A549 (cell line): ENCODE measurements around the gene PTPN4. TPM values are rescaled to one million over a fixed set of nuclear protein-coding genes. Genes with fewer than 3 reads are reported as not detected.
"Not testable (repeated sequence)": the region's sequence is repeated elsewhere in the genome, so short reads cannot be mapped to it uniquely, and the experiment has no call there.

ENCODE experiments used
- ATAC-seq, 2 experiments: fragments of 200-7000 bp in 1 of 2; fragments of >200 bp in 1 of 2; cut with Nextera tagmentation in 1 of 2; cut with Tn5 transposase in 1 of 2; 3 replicates each; pipeline versions ENCODE4 v1.8.0 to v1.9.1; 2018 to 2020; ENCODE audit warnings: mild to moderate bottlenecking in 1 of 2, moderate library complexity in 1 of 2
- CTCF ChIA-PET: fragments of 300-600 bp; sonication (Branson Sonifier 250); formaldehyde crosslinking; extraction: SDS; loops from one replicate; lab custom pipeline; 2021; ENCODE audit warnings: antibody characterized with exemption, inconsistent platforms; lab: Yijun Ruan, JAX
- POLR2A ChIA-PET: fragments of 350-600 bp; formaldehyde crosslinking; extraction: SDS; loops from one replicate; lab custom pipeline; 2021; ENCODE audit warnings: antibody characterized with exemption, inconsistent platforms; lab: Yijun Ruan, JAX
- DNase-seq, 2 experiments: peaks; one replicate each; pipeline versions ENCODE4 v3.0.0 to v3.0.0-alpha.2; 2011 to 2016; ENCODE audit warnings: low read depth in 1 of 2, low spot score in 1 of 2
- FAIRE-seq: peaks from 2 replicates; lab custom pipeline; 2011; peaks lifted over from hg19 to GRCh38; lab: Jason Lieb, UNC
- H3K27ac ChIP-seq, 2 experiments: fragments of >200 bp; sonication (Bioruptor Twin); formaldehyde crosslinking; 3 replicates each; pipeline ENCODE4 v1.5.1; 2016 to 2017
- H3K4me1 ChIP-seq: fragments of >200 bp; sonication (Bioruptor Twin); formaldehyde crosslinking; 3 replicates; pipeline ENCODE4 v1.6.1; 2016
- H3K4me2 ChIP-seq: fragments of >200 bp; sonication (Bioruptor Twin); formaldehyde crosslinking; 3 replicates; pipeline ENCODE4 v1.6.1; 2016
- H3K4me3 ChIP-seq: fragments of >200 bp; sonication (Bioruptor Twin); formaldehyde crosslinking; 3 replicates; pipeline ENCODE4 v1.5.1; 2016
- H3K9me3 ChIP-seq: fragments of >200 bp; sonication (Bioruptor Twin); formaldehyde crosslinking; 3 replicates; pipeline ENCODE4 v1.6.1; 2016
- CBX8 ChIP-seq: fragments of 200-600 bp; sonication (generic); IDR thresholded peaks from 2 replicates; pipeline ENCODE4 v1.6.1; 2016
- CEBPB ChIP-seq, 2 experiments: fragments of >200 bp in 1 of 2; sonication (Bioruptor Twin) in 1 of 2; formaldehyde crosslinking in 1 of 2; IDR thresholded peaks; 2 replicates each; pipeline ENCODE4 v1.6.1; 2012 to 2016
- CHD2 ChIP-seq: fragments of 150-350 bp; IDR thresholded peaks from 2 replicates; pipeline ENCODE4 v1.6.1; 2014; ENCODE audit warnings: low read length; ENCODE audit not compliant: partially characterized antibody
- FOXS1 ChIP-seq: fragments of 250-450 bp; sonication (Bioruptor Pico); IDR thresholded peaks from 2 replicates; pipeline ENCODE4 v1.5.0; 2020; ENCODE audit warnings: mild to moderate bottlenecking, moderate library complexity
- GATA3 ChIP-seq: IDR thresholded peaks from 2 replicates; pipeline ENCODE4 v1.6.1; 2012; ENCODE audit warnings: borderline replicate concordance
- HDAC2 ChIP-seq: fragments of 200-600 bp; sonication (generic); IDR thresholded peaks from 2 replicates; pipeline ENCODE4 v1.6.1; 2016
- HOXA7 ChIP-seq: fragments of 250-450 bp; sonication (Bioruptor Pico); IDR thresholded peaks from 2 replicates; pipeline ENCODE4 v1.5.0; 2020; ENCODE audit warnings: mild to moderate bottlenecking, moderate library complexity
- HOXB13 ChIP-seq: fragments of 250-450 bp; sonication (Bioruptor Pico); IDR thresholded peaks from 2 replicates; pipeline ENCODE4 v1.5.0; 2020; ENCODE audit warnings: low read depth, mild to moderate bottlenecking, moderate library complexity
- JUNB ChIP-seq: fragments of >200 bp; sonication (Bioruptor Twin); formaldehyde crosslinking; IDR thresholded peaks from 2 replicates; pipeline ENCODE4 v1.6.1; 2016
- KDM5A ChIP-seq: fragments of 200-600 bp; sonication (generic); IDR thresholded peaks from 2 replicates; pipeline ENCODE4 v1.6.1; 2016; ENCODE audit warnings: antibody characterized with exemption, mild to moderate bottlenecking
- MAFK ChIP-seq: fragments of 450-650 bp; IDR thresholded peaks from 2 replicates; pipeline ENCODE4 v1.6.1; 2014; ENCODE audit not compliant: partially characterized antibody
- MAZ ChIP-seq: fragments of 150-350 bp; IDR thresholded peaks from 2 replicates; pipeline ENCODE4 v1.6.1; 2014; ENCODE audit warnings: antibody characterized with exemption, low read depth, low read length, borderline replicate concordance
- PHF8 ChIP-seq: fragments of 200-600 bp; sonication (generic); IDR thresholded peaks from 2 replicates; pipeline ENCODE4 v1.6.1; 2016; ENCODE audit warnings: low read depth, mild to moderate bottlenecking, antibody characterized with exemption, moderate library complexity, borderline replicate concordance
- RAD21 ChIP-seq, 2 experiments: fragments of >200 bp in 1 of 2; sonication (Bioruptor Twin) in 1 of 2; formaldehyde crosslinking in 1 of 2; IDR thresholded peaks in 1 of 2; conservative IDR thresholded peaks in 1 of 2; 2 replicates in 1 of 2; 3 replicates in 1 of 2; pipeline ENCODE4 v1.6.1; 2012 to 2018; ENCODE audit warnings: inconsistent platforms in 1 of 2
- RCOR1 ChIP-seq: fragments of 150-350 bp; IDR thresholded peaks from 2 replicates; pipeline ENCODE4 v1.6.1; 2014; ENCODE audit warnings: antibody characterized with exemption, low read length, low read depth
- RFX5 ChIP-seq: fragments of 450-650 bp; IDR thresholded peaks from 2 replicates; pipeline ENCODE4 v1.7.1; 2014; ENCODE audit warnings: antibody characterized with exemption, mild to moderate bottlenecking, moderate library complexity
- TFCP2L1 ChIP-seq: fragments of 250-450 bp; sonication (Bioruptor Pico); IDR thresholded peaks from 2 replicates; pipeline ENCODE4 v1.5.0; 2021; ENCODE audit warnings: mild to moderate bottlenecking
- ZC3H11A ChIP-seq: fragments of 450-650 bp; IDR thresholded peaks from 2 replicates; pipeline ENCODE4 v1.6.1; 2014; ENCODE audit warnings: antibody characterized with exemption, mild to moderate bottlenecking
- WGBS: methylation state at CpG from one replicate; pipeline ENCODE4 v1.1.6; 2017; ENCODE audit errors: missing lambda C conversion rate; 5-methylcytosine and 5-hydroxymethylcytosine counted together
- polyA plus RNA-seq, 4 experiments: library from polyadenylated mRNA; depleted of rRNA in 3 of 4; stranded (reverse); fragments of >200 nt; fragmentation: RNase III in 1 of 4; extraction: RNeasy Plus Mini Kit Qiagen cat#74134 plus additional on column Dnase treatment in 1 of 4; gene quantifications; 2 replicates in 3 of 4; 3 replicates in 1 of 4; pipeline ENCODE4 v1.2.3, GENCODE V29; 2011 to 2017
- TF ChIP-seq, protein P1 (sequence below): IDR thresholded peaks from 2 replicates; pipeline ENCODE4 v1.6.1; 2012; ENCODE audit warnings: low read depth, borderline replicate concordance
- TF ChIP-seq, protein P2 (sequence below): fragments of >200 bp; sonication (Bioruptor Twin); formaldehyde crosslinking; IDR thresholded peaks from 3 replicates; pipeline ENCODE4 v1.6.1; 2016
- TF ChIP-seq, protein P3 (sequence below): fragments of 150-350 bp; IDR thresholded peaks from 2 replicates; pipeline ENCODE4 v1.6.1; 2014; ENCODE audit warnings: low read depth, mild to moderate bottlenecking, low read length
- TF ChIP-seq, protein P4 (sequence below): fragments of >200 bp; sonication (Bioruptor Twin); formaldehyde crosslinking; IDR thresholded peaks from 3 replicates; pipeline ENCODE4 v1.5.1; 2016

Gene PTPN4
- polyA plus RNA-seq, 2 of the 4 experiments (the other 2 are of a cell fraction): 14.5 to 36.6 TPM

DNA sequence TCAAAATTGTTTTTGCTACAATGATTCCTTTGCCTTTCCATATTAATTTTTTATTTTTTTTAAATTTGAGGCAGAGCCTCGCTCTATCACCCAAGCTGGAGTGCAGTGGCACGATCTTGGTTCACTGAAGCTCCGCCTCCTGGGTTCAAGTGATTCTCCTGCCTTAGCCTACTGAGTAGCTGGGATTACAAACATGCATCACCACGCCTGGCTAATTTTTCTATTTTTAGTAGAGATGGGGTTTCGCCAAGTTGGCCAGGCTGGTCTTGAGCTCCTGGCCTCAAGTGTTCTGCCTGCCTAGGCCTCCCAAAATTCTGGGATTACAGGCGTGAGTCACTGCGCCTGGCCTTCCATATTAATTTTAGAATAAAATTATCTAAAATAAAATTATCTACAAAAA, 41.3 kb downstream of the PTPN4 start:
- Histone ChIP-seq H3K4me2 (no peak overlapping the region), H3K4me1 (no peaks in the 10 kb centered on the region), H3K9me3 (peaks cover 4% of the 10 kb centered on the region; the same call in 1 of the 3 replicates), H3K4me3 (no peak overlapping the region), H3K27ac (no peak overlapping the region)
- no peak for TF ChIP-seq FOXS1 (CRISPR knock-in tag)
- no peak for TF ChIP-seq HOXA7 (CRISPR knock-in tag)
- TF ChIP-seq, protein P1, sequence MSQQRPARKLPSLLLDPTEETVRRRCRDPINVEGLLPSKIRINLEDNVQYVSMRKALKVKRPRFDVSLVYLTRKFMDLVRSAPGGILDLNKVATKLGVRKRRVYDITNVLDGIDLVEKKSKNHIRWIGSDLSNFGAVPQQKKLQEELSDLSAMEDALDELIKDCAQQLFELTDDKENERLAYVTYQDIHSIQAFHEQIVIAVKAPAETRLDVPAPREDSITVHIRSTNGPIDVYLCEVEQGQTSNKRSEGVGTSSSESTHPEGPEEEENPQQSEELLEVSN: no peak
- no peak for TF ChIP-seq RFX5
- TF ChIP-seq CHD2: no peak
- TF ChIP-seq, protein P2, sequence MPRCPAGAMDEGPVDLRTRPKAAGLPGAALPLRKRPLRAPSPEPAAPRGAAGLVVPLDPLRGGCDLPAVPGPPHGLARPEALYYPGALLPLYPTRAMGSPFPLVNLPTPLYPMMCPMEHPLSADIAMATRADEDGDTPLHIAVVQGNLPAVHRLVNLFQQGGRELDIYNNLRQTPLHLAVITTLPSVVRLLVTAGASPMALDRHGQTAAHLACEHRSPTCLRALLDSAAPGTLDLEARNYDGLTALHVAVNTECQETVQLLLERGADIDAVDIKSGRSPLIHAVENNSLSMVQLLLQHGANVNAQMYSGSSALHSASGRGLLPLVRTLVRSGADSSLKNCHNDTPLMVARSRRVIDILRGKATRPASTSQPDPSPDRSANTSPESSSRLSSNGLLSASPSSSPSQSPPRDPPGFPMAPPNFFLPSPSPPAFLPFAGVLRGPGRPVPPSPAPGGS: no peak
- no peak for TF ChIP-seq TFCP2L1 (CRISPR knock-in tag)
- TF ChIP-seq KDM5A: no peak
- no peak for TF ChIP-seq RCOR1
- TF ChIP-seq PHF8: no peak
- TF ChIP-seq CBX8: no peak
- TF ChIP-seq HDAC2: no peak
- no peak for TF ChIP-seq GATA3
- TF ChIP-seq, protein P3, sequence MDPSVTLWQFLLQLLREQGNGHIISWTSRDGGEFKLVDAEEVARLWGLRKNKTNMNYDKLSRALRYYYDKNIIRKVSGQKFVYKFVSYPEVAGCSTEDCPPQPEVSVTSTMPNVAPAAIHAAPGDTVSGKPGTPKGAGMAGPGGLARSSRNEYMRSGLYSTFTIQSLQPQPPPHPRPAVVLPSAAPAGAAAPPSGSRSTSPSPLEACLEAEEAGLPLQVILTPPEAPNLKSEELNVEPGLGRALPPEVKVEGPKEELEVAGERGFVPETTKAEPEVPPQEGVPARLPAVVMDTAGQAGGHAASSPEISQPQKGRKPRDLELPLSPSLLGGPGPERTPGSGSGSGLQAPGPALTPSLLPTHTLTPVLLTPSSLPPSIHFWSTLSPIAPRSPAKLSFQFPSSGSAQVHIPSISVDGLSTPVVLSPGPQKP: no peak
- TF ChIP-seq MAFK: no peak
- FAIRE-seq (no peak), ATAC-seq (no peak), DNase-seq (no peak)
- ChIA-PET POLR2A (no interaction called here), CTCF (no interaction called here)
- 96% methylated on average over 7 of the region's 7 CpGs for WGBS

DNA sequence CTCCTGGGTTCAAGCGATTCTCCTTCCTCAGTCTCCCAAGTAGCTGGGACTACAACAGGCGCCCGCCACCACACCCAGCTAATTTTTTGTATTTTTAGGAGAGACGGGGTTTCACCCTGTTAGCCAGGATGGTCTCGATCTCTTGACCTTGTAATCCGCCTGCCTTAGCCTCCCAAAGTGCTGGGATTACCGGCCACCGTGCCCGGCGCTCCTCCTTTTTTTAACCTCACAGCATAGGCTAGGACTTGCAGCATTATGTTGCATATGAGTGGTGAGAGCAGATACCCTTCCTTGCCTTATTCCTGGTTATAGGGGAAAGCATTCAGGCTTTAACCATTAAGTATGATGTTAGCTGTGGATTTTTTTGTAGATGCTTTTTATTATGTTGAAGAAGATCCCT, 42.3 kb downstream of the PTPN4 start:
- H3K27ac ChIP-seq, H3K9me3 ChIP-seq, ATAC-seq, DNase-seq, CTCF ChIA-PET, FAIRE-seq, H3K4me2 ChIP-seq, H3K4me3 ChIP-seq, POLR2A ChIA-PET, H3K4me1 ChIP-seq: not testable (repeated sequence)
- whole genome bisulfite sequencing: 93% methylated on average over 10 of the region's 10 CpGs

DNA sequence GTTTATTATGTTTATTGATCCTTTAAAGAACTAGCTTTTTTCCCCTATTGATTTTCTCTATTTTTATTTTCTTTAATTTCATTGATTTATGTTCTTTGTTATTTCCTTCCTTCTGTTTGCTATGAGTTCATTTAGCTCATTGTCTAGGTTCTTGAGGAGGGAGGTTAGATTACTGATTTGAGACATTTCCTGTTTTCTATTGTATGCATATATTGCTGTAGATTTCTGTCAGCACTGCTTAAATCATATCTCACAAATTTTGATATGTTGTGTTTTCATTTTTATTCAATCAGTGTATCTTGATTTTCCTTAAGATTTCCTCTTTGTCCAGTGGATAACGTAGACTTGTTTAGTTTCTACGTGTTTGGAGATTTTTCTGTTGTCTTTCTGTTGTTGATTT, 43.4 kb downstream of the PTPN4 start:
- no peak for DNase-seq
- no peak overlapping the region for H3K4me3 ChIP-seq
- ChIA-PET CTCF (interaction anchor here (1.5 kb wide), 1 partner anchor 20 kb away, joined by 3 read pairs; no protein-coding TSS in a partner anchor), POLR2A (no interaction called here)
- no peak for ATAC-seq
- no peak for TF ChIP-seq RAD21 (conservative IDR thresholded peaks at IDR 0.05 in 1 of 2, IDR thresholded peaks at IDR 0.05 in 1 of 2)
- no peak for TF ChIP-seq GATA3
- TF ChIP-seq HOXB13 (CRISPR knock-in tag): no peak
- no peak for TF ChIP-seq CEBPB (IDR thresholded peaks at IDR 0.05)
- no peak for TF ChIP-seq HOXA7 (CRISPR knock-in tag)
- no peak for TF ChIP-seq ZC3H11A
- TF ChIP-seq HDAC2: no peak
- TF ChIP-seq, protein P4, sequence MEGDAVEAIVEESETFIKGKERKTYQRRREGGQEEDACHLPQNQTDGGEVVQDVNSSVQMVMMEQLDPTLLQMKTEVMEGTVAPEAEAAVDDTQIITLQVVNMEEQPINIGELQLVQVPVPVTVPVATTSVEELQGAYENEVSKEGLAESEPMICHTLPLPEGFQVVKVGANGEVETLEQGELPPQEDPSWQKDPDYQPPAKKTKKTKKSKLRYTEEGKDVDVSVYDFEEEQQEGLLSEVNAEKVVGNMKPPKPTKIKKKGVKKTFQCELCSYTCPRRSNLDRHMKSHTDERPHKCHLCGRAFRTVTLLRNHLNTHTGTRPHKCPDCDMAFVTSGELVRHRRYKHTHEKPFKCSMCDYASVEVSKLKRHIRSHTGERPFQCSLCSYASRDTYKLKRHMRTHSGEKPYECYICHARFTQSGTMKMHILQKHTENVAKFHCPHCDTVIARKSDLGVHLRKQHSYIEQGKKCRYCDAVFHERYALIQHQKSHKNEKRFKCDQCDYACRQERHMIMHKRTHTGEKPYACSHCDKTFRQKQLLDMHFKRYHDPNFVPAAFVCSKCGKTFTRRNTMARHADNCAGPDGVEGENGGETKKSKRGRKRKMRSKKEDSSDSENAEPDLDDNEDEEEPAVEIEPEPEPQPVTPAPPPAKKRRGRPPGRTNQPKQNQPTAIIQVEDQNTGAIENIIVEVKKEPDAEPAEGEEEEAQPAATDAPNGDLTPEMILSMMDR: no peak
- TF ChIP-seq MAZ: no peak
- TF ChIP-seq, protein P1: no peak
- no peak for TF ChIP-seq KDM5A
- TF ChIP-seq FOXS1 (CRISPR knock-in tag): no peak
- TF ChIP-seq JUNB: no peak
- TF ChIP-seq CBX8: no peak
- TF ChIP-seq, all 56 proteins: peak for 0
- WGBS: 88% methylated on average over 2 of the region's 2 CpGs
- H3K4me1 ChIP-seq: no peaks in the 10 kb centered on the region
- no peak overlapping the region for H3K27ac ChIP-seq
- H3K9me3 ChIP-seq: peaks cover 4% of the 10 kb centered on the region; the same call in 1 of the 3 replicates
- H3K4me2 ChIP-seq: no peak overlapping the region
- FAIRE-seq: no peak

DNA sequence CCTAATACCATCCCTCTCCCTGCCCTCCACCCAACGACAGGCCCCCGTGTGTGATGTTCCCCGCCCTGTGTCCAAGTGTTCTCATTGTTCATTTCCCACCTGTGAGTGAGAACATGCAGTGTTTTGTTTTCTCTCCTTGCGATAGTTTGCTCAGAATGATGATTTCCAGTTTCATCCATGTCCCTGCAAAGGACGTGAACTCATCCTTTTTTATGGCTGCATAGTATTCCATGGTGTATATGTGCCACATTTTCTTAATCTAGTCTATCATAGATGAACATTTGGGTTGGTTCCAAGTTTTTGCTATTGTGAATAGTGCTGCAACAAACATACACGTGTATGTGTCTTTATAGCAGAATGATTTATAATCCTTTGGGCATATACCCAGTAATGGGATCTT, 44.7 kb downstream of the PTPN4 start:
- POLR2A ChIA-PET, ATAC-seq, H3K27ac ChIP-seq, FAIRE-seq, H3K4me3 ChIP-seq, H3K4me2 ChIP-seq, H3K9me3 ChIP-seq, DNase-seq, CTCF ChIA-PET: not testable (repeated sequence)
- WGBS: 87% methylated on average over 6 of the region's 6 CpGs
- H3K4me1 ChIP-seq: peaks cover 12% of the 10 kb centered on the region
